Keratinocyte (primary cell): ENCODE data around the gene MVB12B. TPM values are rescaled to one million over a fixed set of nuclear protein-coding genes. Genes with fewer than 3 reads are reported as not detected.
"Not testable (repeated sequence)": the region's sequence is repeated elsewhere in the genome, so short reads cannot be mapped to it uniquely, and the experiment has no call there.

ENCODE experiments used
- DNase-seq: peaks from one replicate; pipeline ENCODE4 v3.0.0-alpha.2; 2011; ENCODE audit warnings: low read depth, missing footprints, low spot score
- FAIRE-seq: peaks from 2 replicates; lab custom pipeline; 2011; peaks lifted over from hg19 to GRCh38; lab: Jason Lieb, UNC
- H2AFZ ChIP-seq: 2 replicates; pipeline ENCODE4 v1.6.0; 2012; ENCODE audit warnings: low read length, control low read depth, inconsistent platforms; ENCODE audit not compliant: control insufficient read depth
- H3K27ac ChIP-seq: 2 replicates; pipeline ENCODE4 v1.5.1; 2011; ENCODE audit warnings: low read length; ENCODE audit not compliant: control insufficient read depth, insufficient read depth
- H3K27me3 ChIP-seq: 3 replicates; pipeline ENCODE4 v1.6.0; 2011; ENCODE audit warnings: low read length; ENCODE audit not compliant: control insufficient read depth, insufficient read depth; ENCODE audit errors: extremely low read depth
- H3K36me3 ChIP-seq, 2 experiments: 2 replicates in 1 of 2; 3 replicates in 1 of 2; pipeline ENCODE4 v1.5.1; 2011; ENCODE audit warnings: low read length in 2 of 2, mild to moderate bottlenecking in 1 of 2; ENCODE audit not compliant: control insufficient read depth in 2 of 2, insufficient read depth in 2 of 2; ENCODE audit errors: extremely low read depth in 1 of 2
- H3K4me1 ChIP-seq: 3 replicates; pipeline ENCODE4 v1.5.1; 2011; ENCODE audit warnings: low read length; ENCODE audit not compliant: control insufficient read depth, insufficient read depth; ENCODE audit errors: extremely low read depth
- H3K4me2 ChIP-seq: 3 replicates; pipeline ENCODE4 v1.6.0; 2011; ENCODE audit warnings: low read depth, low read length; ENCODE audit not compliant: control insufficient read depth, insufficient read depth; ENCODE audit errors: extremely low read depth
- H3K4me3 ChIP-seq, 3 experiments: fragments of 200-600 bp in 1 of 3; sonication (generic) in 1 of 3; 2 replicates in 2 of 3; 3 replicates in 1 of 3; pipeline ENCODE4 v1.5.1; 2011 to 2016; ENCODE audit warnings: low read length in 3 of 3, mild to moderate bottlenecking in 3 of 3, control low read depth in 2 of 3, inconsistent platforms in 1 of 3, low read depth in 1 of 3, mixed read lengths in 1 of 3, mixed run types in 1 of 3, moderate library complexity in 1 of 3; ENCODE audit not compliant: control insufficient read depth in 2 of 3, insufficient read depth in 2 of 3; ENCODE audit errors: extremely low read depth in 1 of 3
- H3K79me2 ChIP-seq: 2 replicates; pipeline ENCODE4 v1.6.0; 2012; ENCODE audit warnings: low read length; ENCODE audit not compliant: control insufficient read depth, insufficient read depth
- H3K9ac ChIP-seq: 3 replicates; pipeline ENCODE4 v1.6.0; 2011; ENCODE audit warnings: low read length; ENCODE audit not compliant: control insufficient read depth, insufficient read depth; ENCODE audit errors: extremely low read depth
- H3K9me1 ChIP-seq: 3 replicates; pipeline ENCODE4 v1.6.0; 2011; ENCODE audit warnings: low read length; ENCODE audit not compliant: control insufficient read depth, insufficient read depth; ENCODE audit errors: extremely low read depth
- H3K9me3 ChIP-seq: 2 replicates; pipeline ENCODE4 v1.5.1; 2012; ENCODE audit warnings: low read depth, low read length; ENCODE audit not compliant: control insufficient read depth
- H4K20me1 ChIP-seq: 3 replicates; pipeline ENCODE4 v1.6.0; 2011; ENCODE audit warnings: low read length; ENCODE audit not compliant: control insufficient read depth, insufficient read depth; ENCODE audit errors: extremely low read depth
- CTCF ChIP-seq, 3 experiments: IDR thresholded peaks in 1 of 3; conservative IDR thresholded peaks in 1 of 3; optimal IDR thresholded peaks in 1 of 3; 2 replicates in 2 of 3; 3 replicates in 1 of 3; pipeline versions ENCODE3 to v1.5.1; 2011; ENCODE audit warnings: low read length in 3 of 3, mild to moderate bottlenecking in 3 of 3, moderate library complexity in 2 of 3, control low read depth in 1 of 3, inconsistent platforms in 1 of 3; ENCODE audit not compliant: insufficient read depth in 2 of 3; ENCODE audit errors: extremely low read depth in 1 of 3
- EZH2 ChIP-seq: IDR thresholded peaks from one replicate; pipeline ENCODE4 v1.6.1; 2012; ENCODE audit warnings: inconsistent platforms, mild to moderate bottlenecking, low read length, moderate library complexity
- dilution Hi-C: fragments of 300-500 bp; cut with MboI; formaldehyde crosslinking; loops from one replicate; pipeline ENCODE4 v1.7.0; 2020; ENCODE audit warnings: low sequenced_read_pairs; ENCODE audit not compliant: extremely low pct_ligation_motif_present
- polyA minus RNA-seq, 3 experiments: library from RNA; depleted of rRNA, polyadenylated mRNA; stranded (reverse); fragments of >200 nt; gene quantifications; 1 replicate in 1 of 3; 2 replicates in 1 of 3; 3 replicates in 1 of 3; pipeline ENCODE4 v1.2.3, GENCODE V29; 2011
- polyA plus RNA-seq, 5 experiments: library from polyadenylated mRNA; depleted of rRNA in 3 of 5; stranded (reverse) in 3 of 5; stranded (forward) in 1 of 5; unstranded in 1 of 5; fragments of >200 nt; gene quantifications; 1 replicate in 1 of 5; 2 replicates in 3 of 5; 3 replicates in 1 of 5; pipeline versions ENCODE4 v1.2.1 to v1.2.3, GENCODE V29; 2011 to 2012; ENCODE audit warnings: missing spikeins in 2 of 5, low read depth in 1 of 5, low replicate concordance in 1 of 5

MVB12B gene
- polyA plus RNA-seq (0.54 to 2.5 TPM (median 1.2 TPM) in 3 replicates), polyA minus RNA-seq (2.8 to 3.3 TPM (median 2.8 TPM) in 3 replicates)
- 0.35 TPM for polyA plus RNA-seq (2011; ENCODE audit: low read depth)
- 1.3 and 1.5 TPM in 2 replicates for polyA plus RNA-seq (2011; cell fraction: cytosol; rRNA removed)
- polyA plus RNA-seq (2011; cell fraction: nucleus; rRNA removed) = 2.4 and 2.6 TPM in 2 replicates
- polyA plus RNA-seq (2012; ENCODE audit: low replicate concordance) = 0.35 and 1.3 TPM in 2 replicates
- 1.7 TPM for polyA minus RNA-seq (2011; cell fraction: cytosol; rRNA and poly(A)+ RNA removed)
- 2.5 and 6.2 TPM in 2 replicates for polyA minus RNA-seq (2011; cell fraction: nucleus; rRNA and poly(A)+ RNA removed)

DNA sequence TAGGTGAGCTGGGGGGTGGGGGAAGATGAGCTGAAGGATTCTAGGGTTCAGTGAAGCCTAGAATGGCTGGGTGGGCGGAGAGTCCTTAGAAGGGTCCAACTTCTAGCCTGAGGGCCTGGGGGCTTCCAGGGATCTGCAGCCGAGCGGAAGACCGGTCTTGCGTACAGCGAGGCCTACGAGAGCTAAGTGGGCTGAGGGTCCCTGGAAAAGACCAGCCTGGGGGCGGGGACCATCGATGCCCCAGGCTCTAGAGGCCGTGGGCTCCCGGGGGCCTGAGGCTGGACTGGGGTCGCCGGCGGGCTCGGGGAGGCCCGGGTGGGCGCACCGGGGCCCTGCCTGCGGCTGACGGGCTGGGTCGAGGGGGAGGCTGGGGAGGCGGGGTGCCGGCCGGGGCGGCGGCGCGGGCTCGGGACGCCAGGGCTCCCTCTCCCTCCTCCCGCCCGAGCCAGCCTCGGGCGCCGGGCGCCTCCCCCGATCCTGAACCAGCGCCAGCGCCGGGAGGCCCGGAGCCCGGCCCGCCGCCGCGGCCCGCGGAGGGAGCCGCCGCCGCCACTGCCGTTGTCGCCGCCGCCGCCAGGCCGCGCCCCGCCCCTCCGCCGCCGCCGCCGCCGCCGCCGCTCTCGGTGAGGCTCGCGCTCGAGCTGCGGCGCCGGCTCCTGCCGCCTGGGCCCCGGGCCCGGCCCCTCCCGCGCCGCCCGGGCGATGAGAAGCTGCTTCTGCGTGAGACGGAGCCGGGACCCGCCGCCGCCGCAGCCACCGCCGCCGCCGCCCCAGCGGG lies at the start of gene MVB12B:
MVB12B (plus strand) TSS at position 602 of the 778 bp plus-strand sequence; CDS start at position 703, 101 bp downstream.
- peak within 1 kb of the TSS; percentile 51 for H3K4me2 ChIP-seq
- peak within 1 kb of the TSS; percentile 39 to 58 (median 54) for H3K4me3 ChIP-seq
- dilution Hi-C loops = no loop called here
- TF ChIP-seq CTCF (optimal IDR thresholded peaks at IDR 0.05 in 1 of 3, IDR thresholded peaks at IDR 0.05 in 1 of 3, conservative IDR thresholded peaks at IDR 0.05 in 1 of 3; ENCODE audit: extremely low read depth in 1 of 3, insufficient read depth in 2 of 3, low read length in 3 of 3) (no peak), EZH2 (no peak)
- no peaks in the 10 kb centered on the region for H3K9me1 ChIP-seq
- no peak for FAIRE-seq
- no peaks in the 10 kb centered on the region for H3K79me2 ChIP-seq
- no peaks in the 10 kb centered on the region for H3K9me3 ChIP-seq
- H3K9ac ChIP-seq = peak within 1 kb of the TSS; percentile 50
- peak within 1 kb of the TSS; percentile 53 for H2AFZ ChIP-seq
- H3K4me1 ChIP-seq = peaks cover 5% of the 10 kb centered on the region
- no peaks in the 10 kb centered on the region for H3K36me3 ChIP-seq
- DNase-seq = no peak
- no peaks in the 10 kb centered on the region for H4K20me1 ChIP-seq
- H3K27me3 ChIP-seq = no peaks in the 10 kb centered on the region
- no peak within 1 kb of the TSS for H3K27ac ChIP-seq

DNA sequence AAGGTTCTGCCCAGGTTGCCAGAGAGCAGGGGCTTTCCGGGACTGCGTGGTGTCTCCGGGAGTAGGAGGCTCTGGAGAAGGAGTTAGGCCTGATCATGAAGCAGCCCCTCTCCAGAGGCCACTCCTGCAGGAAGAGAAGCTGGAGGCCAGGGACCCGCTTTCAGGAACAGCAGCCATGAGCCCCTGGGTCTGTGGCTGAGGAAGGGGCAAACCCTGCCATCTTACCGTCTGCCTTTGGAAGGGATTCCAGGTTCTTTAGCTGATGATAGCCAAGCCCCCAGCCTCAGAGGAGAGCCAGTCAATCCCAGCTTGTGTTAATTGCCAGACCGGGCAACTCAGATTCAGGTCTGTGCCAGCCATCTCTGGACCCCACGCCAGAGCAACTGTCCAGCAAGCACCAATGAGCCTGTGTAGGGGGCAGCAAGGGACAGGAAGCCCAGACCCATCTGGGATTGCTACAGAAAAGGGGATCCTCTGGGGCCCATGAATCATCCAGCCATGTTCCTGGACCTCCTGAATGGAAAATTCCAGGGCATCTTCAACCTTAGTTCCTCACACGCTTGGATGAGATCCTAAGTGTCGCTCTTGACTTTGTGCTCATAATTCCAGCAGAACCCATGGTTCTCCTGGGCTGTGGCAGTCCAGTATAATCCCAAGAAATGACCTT lies 42.7 kb upstream of the MVB12B start:
- H3K4me1 ChIP-seq = no peaks in the 10 kb centered on the region
- DNase-seq = no peak
- H2AFZ ChIP-seq = no peak overlapping the region
- no peak overlapping the region for H3K4me3 ChIP-seq
- peaks cover 7% of the 10 kb centered on the region for H3K27me3 ChIP-seq
- H4K20me1 ChIP-seq = no peaks in the 10 kb centered on the region
- dilution Hi-C loops = no loop called here
- no peaks in the 10 kb centered on the region for H3K9me1 ChIP-seq
- H3K9me3 ChIP-seq = no peaks in the 10 kb centered on the region
- H3K27ac ChIP-seq = no peak overlapping the region
- H3K9ac ChIP-seq = no peak overlapping the region
- H3K4me2 ChIP-seq = no peak overlapping the region
- no peak for TF ChIP-seq CTCF (optimal IDR thresholded peaks at IDR 0.05 in 1 of 3, IDR thresholded peaks at IDR 0.05 in 1 of 3, conservative IDR thresholded peaks at IDR 0.05 in 1 of 3; ENCODE audit: extremely low read depth in 1 of 3, insufficient read depth in 2 of 3, low read length in 3 of 3)
- TF ChIP-seq EZH2 = no peak
- FAIRE-seq = no peak
- H3K79me2 ChIP-seq = no peaks in the 10 kb centered on the region
- no peaks in the 10 kb centered on the region for H3K36me3 ChIP-seq

DNA sequence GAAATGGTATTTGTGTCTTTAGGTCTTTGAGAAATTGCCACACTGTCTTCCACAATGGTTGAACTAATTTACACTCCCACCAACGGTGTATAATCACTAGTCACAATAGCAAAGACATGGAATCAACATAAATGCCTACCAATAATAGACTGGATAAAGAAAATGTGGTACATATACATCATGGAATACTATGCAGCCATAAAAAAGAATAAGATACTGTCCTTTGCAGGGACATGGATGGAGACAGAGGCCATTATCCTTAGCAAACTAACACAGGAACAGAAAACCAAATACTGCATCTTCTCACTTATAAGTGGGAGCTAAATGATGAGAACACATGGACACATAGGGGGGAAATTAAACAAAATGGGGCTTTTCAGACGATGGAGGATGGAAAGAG lies 41.0 kb upstream of the MVB12B start:
- H3K27ac ChIP-seq, H3K36me3 ChIP-seq, H2AFZ ChIP-seq, FAIRE-seq, H4K20me1 ChIP-seq, H3K4me3 ChIP-seq, dilution Hi-C loops, H3K79me2 ChIP-seq, H3K9me1 ChIP-seq, DNase-seq, H3K4me1 ChIP-seq, H3K4me2 ChIP-seq, H3K9ac ChIP-seq, H3K27me3 ChIP-seq, H3K9me3 ChIP-seq: not testable (repeated sequence)
